GM12873 (cell line): ENCODE measurements around the gene ATG4D.

ENCODE experiments used
- TF ChIP-seq, protein P1 (sequence below): IDR thresholded peaks from 2 replicates; pipeline ENCODE4 v1.5.1; 2012; ENCODE audit warnings: low read depth, mild to moderate bottlenecking, moderate library complexity, low read length, control low read depth; ENCODE audit not compliant: insufficient read depth; ENCODE audit errors: missing control alignments

ATG4D gene

DNA sequence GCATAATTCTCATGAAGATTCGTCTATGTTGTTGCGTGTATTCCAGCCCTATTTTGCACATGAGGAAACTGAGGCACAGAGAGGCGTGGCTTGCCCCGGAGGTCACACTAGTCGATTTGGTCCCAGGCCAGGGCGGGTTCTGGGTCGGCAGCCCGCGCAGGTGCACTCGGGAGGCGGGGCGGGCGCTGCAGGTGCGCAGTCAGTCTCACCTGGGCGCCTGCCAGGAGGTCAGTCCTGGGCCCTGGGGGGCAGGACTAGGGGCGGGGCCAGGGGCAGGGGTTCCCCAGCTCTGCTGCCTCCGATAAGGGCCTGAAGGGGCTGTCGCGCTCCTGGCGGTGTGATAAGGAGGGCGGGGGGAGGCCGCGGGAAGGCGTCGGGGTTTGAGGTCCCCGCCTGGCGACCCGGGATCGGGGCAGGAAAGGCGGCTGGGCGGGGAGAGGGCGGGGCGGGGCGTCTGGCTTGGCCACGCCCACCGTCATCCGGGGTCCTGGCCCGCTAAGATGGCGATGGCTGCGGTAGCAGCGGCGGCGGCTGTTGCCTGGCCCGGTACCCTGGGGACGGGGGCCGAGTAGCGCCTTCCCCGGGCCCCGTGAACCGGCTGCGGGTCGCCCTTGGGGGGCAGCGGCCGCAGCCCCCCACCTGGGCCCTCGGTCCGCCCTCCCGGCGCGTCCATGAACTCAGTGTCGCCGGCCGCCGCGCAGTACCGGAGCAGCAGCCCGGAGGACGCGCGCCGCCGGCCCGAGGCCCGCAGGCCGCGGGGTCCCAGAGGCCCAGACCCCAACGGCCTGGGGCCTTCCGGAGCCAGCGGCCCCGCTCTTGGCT, at the start of gene ATG4D:
Gene ATG4D (plus strand): TSS at position 485 of the 822 bp plus-strand sequence. CDS start 187 bp downstream, at position 672.
- TF ChIP-seq, protein P1, sequence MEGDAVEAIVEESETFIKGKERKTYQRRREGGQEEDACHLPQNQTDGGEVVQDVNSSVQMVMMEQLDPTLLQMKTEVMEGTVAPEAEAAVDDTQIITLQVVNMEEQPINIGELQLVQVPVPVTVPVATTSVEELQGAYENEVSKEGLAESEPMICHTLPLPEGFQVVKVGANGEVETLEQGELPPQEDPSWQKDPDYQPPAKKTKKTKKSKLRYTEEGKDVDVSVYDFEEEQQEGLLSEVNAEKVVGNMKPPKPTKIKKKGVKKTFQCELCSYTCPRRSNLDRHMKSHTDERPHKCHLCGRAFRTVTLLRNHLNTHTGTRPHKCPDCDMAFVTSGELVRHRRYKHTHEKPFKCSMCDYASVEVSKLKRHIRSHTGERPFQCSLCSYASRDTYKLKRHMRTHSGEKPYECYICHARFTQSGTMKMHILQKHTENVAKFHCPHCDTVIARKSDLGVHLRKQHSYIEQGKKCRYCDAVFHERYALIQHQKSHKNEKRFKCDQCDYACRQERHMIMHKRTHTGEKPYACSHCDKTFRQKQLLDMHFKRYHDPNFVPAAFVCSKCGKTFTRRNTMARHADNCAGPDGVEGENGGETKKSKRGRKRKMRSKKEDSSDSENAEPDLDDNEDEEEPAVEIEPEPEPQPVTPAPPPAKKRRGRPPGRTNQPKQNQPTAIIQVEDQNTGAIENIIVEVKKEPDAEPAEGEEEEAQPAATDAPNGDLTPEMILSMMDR, result no peak

DNA sequence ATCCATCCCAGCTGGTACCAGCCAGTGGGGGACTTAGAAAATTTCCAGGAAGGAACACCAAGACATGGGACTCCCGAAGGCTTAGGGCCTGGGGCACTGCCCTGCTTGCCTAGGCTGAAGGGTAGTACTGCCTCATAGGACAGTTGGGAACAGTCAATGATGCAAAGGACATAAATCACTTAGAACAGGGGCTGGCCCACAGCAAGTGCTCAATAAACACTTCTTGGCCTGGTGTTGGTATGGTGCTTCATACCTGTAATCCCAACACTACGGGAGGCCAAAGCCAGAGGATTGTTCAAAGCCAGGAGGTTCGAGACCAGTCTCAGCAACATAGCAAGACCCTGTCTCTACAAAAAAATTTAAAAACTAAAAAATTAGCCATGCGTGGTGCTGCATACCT, 46.3 kb upstream of the ATG4D start:
- TF ChIP-seq, protein P1, result no peak

DNA sequence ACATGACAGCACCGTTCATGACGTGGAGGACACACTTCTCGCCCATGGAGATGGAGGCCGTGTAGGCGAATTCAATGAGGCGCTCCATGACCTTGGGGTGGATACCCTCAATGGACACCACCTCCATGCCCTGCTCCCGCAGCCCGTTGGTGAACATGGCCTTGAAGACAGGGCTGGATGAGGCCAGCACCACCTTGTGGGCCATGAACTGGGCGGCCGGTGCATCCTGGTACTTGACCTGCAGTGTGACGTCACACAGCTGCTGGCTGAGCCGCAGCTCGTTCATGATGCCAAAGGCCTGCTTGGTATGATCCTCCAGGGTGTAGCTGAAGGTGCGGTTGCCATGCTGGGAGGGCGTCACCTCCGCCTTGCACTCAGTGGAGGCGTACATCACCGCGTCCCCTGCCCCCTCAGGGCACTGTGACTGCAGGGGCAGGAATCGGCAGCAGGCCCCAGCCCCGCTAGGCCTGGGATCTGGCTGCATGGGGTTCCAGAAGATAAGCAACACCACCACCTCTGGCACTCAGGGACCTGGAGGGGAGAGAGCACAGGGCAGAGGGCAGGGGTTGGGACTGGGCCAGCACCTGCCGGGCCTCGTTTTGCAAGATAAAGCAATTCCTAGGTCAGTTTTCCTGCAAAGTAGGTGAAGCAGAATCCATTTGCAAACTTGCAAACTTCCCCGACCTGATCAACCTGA, 44.0 kb upstream of the ATG4D start:
- TF ChIP-seq, protein P1, result no peak

DNA sequence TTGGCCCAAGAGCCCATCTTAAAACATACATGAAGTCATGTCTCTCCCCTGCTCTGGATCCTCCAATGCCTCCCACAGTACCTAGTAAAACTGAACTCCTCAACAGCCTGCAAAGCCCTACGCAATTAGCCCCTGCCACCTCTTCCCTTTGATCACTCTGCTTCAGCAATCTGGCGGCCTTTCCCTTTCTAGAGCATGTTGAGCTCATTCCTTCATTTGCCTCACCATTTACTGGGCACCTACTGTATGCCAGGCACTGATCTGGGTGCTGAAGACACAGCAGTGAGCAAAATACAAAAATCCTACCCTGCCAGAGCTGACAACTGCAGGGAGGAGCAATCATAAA, 43.5 kb upstream of the ATG4D start:
- TF ChIP-seq, protein P1, result no peak

DNA sequence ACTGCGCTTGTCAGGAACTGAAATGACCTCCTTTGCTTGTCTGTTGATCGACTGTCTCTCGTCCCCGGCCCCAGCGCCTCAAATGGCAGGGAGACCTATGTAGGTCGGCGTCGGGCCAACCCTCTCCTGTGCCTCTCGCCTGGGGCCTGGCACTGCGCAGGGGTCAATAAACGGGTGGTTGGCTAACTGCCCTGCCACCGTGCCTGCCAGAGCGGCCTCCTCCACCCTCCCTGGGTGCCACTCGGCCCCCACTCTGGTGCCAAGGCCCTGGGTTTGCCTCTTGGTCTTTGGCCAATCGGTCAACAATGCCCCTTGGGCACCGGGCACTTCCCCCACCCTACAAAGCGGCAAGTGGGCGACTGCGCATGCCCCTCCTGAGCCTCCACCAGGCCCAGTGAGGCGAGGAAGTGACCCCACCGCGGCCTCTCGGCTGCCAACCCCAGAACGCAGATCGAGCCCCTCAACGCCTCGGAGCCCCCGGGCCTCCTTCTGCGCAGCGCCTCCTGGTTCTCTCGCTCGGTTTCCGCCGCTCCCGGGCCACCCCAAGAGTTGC, 41.7 kb upstream of the ATG4D start:
- TF ChIP-seq, protein P1, result no peak

DNA sequence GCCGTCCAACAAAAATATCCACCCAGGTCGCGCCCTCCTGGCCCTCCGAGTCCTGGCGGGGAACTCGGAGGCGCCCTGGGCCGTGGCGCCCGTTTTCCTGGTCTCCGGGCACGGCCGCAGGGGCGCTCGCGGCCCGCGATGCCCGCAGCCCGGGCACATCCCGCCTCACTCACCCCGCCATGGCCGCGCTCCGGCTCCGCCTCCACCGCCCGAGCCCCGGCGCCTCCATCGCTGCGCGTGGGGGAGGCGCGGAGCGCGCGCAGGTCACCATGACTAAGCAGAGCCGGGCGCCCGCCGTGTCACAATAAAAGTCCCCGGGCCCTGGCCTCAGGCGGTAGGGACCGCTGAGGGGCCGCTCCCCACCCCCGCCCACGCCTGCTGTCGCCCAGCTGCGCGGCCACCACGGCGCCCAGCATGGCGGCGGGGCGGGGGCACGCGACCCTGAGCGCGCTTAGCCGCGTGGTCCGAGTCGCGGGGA, 41.1 kb upstream of the ATG4D start:
- TF ChIP-seq, protein P1, result no peak
